ENCODE results near the gene TNNI2.

TNNI2 gene

DNA sequence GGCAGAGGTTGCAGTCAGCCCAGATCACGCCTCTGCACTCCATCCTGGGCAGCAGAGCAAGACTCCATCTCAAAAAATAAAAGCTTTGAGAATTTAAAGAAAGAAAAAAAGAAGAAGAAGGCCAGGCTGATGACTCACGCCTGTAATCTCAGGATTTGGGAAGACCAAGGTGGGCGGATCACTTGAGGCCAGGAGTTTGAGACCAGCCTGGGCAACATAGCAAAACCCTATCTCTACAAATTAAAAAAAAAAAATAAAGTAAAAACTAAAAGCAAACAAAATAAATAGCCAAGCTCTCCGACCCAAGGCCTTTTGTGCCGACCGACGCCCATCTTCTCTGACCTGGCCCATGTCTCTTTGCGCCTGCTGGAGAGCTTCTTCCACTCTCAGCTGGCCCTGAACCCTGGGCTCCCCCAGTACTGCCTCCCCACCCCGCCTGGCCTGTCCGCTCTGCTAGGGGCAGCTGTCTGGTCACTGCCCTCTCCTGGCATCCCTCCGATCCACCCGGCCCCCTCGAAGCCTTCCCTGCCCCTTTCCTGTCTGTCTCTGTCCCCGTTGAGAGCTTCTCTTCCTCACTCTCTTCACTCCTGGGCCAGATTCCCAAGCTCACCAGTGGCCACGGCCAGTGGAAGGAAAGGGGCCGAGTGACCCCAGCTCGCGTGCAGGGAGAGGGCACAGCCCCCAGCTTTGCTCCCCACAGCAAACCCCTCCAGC is 9.3 kb downstream of the TNNI2 start:
- no peak for DNase-seq

DNA sequence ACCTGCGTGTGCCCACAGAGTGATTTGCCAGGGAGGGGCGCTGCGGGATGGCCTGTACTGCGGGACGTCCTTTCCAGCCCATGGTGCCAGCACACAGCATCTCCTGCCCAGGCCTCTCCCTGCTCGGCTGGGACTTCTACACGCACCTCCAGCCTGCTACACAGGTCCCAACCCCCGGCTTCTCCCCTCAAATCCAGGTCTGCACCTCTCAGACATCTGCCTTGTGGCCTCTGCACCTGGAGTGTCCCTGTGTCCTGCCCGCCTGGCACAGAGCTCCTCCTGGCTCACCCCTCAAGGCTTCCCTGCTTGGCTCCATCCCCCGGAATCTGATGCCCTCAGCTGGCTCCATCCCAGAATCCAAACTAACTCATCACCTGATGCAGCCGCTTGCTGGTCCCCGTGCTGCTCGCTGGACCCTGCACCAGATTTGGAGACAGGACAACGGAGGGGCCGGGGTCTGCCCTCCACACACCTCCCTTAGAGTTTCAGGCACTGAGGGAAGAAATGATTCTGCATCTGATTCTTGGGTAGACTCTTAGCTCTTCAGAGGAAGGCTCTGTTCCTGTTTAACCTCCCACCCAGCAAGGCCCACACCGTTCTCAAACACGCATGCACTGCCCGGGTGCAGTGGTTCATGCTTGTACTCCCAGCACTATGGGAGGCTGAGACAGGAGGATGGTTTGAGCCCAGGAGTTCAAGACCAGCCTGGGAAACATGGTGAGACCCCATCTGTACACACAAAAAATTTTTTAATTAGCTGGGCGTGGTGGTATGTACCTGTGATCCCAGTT is 10.1 kb downstream of the TNNI2 start:
- no peak for DNase-seq

DNA sequence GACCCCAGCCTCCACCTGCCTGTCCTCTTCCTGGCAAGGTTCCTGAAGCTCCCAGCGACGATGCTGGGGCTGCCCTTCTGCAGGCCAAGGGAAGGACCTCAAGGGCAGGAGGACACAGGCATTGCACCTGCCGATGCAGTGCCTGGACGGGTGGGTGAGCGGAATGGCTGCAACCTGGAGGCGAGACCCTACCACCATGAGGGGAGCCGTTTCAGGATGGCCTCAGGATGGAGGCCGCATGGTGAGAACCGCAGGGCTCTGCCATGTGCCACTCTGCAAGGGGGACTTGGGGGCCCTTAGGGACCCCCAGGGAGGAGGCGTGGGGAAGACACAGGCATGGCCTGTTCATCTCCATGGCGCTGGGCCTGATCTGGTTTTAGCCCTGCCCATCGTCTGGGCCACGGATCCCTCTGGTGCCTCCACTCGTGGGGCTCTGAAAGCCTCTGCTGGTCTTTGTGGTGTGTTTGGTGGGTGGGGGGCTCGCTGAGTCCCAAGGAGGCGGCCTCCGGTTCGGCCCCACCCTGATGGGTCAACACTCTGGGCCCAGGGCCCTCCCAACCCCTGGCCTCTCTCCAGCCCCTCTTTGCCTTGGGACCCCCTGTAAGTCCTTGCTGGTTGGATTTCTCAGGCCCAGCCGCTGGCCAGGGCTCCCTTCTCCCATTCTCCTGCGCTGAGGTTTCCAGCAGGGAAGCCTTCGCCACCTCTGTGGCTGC is 12.8 kb downstream of the TNNI2 start:
- no peak for DNase-seq

- DNase-seq: no peak
Observed at GRCh38 chr11:1852271-1852876, 13.6 kb downstream of the TNNI2 start.

DNA sequence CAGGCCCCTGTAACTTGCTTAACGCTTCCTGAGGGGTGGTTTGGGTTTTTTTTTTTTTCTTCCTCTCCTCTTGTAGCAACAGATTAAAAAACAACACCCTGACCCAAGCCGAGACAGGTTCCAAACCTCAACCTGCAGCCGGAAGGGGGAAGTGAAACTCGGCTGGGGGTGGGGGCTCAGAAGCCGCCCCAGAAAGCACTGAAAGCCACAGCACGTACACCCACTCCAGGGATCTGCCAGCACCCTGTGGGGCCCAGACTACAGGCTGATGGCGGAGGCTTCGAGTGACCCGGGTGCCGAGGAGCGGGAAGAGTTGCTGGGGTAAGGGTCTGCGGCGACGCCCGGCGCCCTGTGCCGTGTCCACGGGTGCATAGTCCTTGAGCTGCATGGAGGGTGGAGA is 14.1 kb downstream of the TNNI2 start, which contains the start of gene LSP1:
Gene LSP1, plus strand, starts transcription at position 208 of the 400 bp plus-strand sequence. Its CDS starts 61 bp downstream, at position 269.
- DNase-seq: no peak

DNA sequence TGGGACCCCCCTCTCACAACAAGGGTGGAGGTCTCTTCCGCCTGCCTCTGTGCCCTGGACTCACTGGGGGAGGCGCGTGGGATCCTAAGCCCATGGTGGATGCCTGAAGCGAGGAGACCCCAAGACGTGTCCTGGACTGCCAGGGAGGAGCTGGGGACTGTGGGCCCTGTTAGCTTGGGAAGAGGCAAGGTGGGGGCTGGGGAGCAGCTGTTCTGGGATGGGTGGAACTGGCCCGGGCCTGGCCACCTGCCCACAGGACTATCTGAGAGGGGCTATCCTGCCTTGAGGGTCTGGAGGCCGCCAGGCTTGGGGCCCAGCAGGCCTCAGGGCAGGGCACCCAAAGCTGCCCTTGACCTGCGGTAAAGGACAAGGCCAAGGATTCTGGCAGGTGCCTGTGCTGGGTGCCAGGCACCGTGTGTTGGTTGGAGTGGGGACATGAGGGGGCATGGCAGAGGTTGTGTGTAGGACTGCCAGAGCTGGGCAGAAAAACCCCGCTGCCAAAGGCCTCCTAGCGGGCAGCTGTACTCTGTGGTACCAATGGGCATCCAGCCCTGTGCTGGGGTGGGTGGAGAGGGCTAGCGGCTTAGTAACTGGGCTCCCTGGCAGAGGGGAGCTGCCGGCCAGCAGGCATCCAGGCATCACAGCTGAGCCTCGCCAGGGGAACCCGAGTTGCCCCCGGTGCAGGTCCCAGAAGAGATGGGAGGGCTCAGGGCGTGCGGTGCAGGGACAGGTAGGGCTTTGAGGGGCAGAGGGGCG is 14.8 kb downstream of the TNNI2 start:
- DNase-seq: no peak

GRCh38 chr11:1854132-1854948 is 15.6 kb downstream of the TNNI2 start:
- DNase-seq: no peak

DNA sequence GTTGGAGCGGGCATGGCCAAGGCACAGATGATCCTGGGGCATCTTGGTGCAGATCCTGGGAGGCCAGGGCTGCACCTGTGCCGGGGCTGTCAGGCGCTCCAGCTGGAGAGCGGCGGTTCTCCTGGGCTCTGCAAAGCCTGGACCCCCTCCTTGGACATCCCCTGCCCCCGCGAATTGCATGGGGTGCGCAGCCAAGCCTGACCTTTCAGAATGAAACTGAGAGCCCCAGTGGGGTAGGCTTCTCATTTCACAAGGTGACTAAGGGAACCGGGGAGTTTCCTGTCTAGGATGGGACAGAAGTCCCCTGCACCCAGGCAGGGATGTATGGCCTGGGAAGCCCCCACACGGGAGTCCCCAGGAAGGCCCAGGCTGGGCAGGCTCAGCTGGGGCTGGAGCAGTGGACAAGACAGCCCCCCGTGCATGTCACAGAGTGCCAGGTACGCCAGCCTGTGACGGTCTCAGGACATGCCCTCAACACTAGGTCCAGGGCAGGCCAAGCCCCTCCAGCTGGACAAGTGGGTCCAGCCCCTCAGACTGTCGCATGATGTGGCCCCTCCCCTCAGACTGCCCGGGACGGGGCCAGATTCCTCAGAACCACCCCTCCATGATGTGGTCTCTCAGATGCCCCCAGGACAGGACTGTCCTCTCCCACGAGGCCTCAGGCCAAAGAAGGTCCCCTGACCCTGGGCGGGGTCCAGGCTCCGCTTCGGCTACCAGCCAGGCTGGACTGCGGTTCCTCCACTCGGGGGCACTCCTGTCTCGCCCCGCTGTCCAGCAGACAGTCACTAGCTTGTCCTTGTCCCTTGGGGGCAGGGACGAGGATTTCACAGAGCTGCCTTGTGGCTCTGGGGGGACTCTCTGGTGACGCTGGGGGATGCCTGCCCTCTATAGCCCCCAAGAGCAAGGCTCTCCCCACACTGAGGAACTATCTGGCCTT is 16.4 kb downstream of the TNNI2 start:
- no peak for DNase-seq

DNA sequence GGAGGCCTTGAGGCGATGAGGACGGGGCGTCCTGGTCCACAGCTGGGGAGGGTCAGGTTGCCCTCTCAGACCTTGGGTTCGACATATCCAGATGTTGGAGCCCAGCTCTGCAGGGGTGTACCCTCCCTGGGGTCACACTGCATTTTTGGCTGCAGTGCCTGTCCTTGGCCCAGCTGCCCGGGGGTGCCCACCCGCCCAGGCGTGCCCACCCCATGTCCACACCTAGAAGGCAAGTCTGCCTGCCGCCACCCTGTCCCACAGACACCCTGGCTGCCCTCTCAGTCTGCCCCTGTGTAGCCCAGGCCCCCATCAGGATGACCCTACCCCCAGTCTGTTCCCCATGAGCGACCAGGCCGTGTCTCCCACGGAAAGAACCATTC is 17.1 kb downstream of the TNNI2 start:
- DNase-seq: no peak

GRCh38 chr11:1856306-1857005 is 17.7 kb downstream of the TNNI2 start:
- no peak for DNase-seq

GRCh38 chr11:1857064-1857463 is 18.3 kb downstream of the TNNI2 start:
- DNase-seq: no peak

GRCh38 chr11:1858154-1858553 is 19.4 kb downstream of the TNNI2 start:
- no peak for DNase-seq

GRCh38 chr11:1858576-1858975 is 19.8 kb downstream of the TNNI2 start:
- DNase-seq: no peak

DNA sequence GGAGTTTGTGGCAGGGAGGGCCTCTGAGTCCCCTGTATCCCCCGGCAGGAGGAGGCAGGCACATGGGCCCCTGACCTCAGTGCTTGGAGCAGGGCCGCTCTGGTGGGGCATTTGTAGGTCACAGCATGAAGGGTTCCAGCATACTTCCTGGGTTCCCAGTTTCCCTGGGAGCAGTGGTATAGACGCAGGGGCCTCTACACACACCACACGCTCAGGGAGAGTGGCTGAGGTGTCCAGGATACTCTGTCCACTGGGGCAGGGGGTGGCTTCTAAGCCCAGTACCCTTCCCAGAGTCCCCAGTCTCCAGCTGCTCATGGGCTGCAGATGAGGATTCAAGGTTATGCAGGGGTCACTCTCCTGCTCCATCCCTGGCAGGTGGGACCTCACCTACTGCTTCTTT is 20.2 kb downstream of the TNNI2 start:
- no peak for DNase-seq

GRCh38 chr11:1860108-1860507 is 21.3 kb downstream of the TNNI2 start:
- no peak for DNase-seq

- DNase-seq: no peak
Observed at GRCh38 chr11:1861435-1862411, 22.9 kb downstream of the TNNI2 start.

DNA sequence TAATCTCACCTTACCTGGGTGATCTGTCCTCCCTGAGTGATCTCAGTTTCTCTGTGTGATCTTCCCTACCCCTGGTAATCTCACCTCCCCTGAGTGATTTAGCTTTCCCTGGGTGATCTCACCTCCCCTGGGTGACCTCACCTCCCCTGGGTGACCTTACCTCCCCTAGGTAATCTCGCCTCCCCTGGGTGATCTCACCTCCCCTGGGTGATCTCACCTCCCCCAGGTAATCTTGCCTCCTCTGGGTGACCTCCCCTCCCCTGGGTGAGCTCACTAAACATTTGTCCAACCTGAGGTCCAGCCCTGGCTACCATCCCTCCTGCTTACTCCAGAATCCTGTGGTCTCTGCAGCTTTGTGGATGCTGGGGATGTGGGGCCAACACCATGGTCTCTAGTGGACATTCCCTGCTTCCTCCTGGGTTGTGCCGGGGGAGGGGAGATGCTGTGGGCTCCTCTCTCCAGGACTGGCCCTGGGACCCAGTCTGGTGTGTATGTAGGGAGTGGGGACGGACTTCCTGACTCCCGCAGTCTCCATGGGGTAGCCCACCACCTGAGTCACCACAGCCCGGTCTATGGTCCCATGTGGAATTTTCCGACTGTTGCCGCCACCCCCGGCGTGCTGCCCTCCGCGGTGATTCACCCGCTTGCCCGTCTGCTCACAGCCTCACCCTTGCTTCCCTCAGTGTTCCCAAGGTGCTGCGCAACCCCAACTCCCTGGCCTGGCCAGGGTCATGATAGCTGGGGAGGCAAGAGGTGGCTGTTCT is 24.0 kb downstream of the TNNI2 start:
- DNase-seq: no peak
